Measurements from ENCODE around the gene H2BK1. TPM values are rescaled to one million over a fixed set of nuclear protein-coding genes. Genes with fewer than 3 reads are reported as not detected.

H2BK1 gene
- total RNA-seq, 4 donors from 2014 or later = 4.4 TPM; not detected in 3

GRCh38 chr7:151178236-151178635 lies 32.1 kb downstream of the H2BK1 start:
- TF ChIP-seq POLR2A (IDR thresholded peaks at IDR 0.05) (no peak), CTCF (IDR thresholded peaks at IDR 0.05) (no peak)
- no peaks in the 10 kb centered on the region for H3K9me3 ChIP-seq
- H3K4me3 ChIP-seq = no peak overlapping the region
- no peaks in the 10 kb centered on the region for H3K4me1 ChIP-seq
- intact Hi-C loops (cut with DNase I; ENCODE audit: low total_unique reads) = no loop called here
- no peaks in the 10 kb centered on the region for H3K27me3 ChIP-seq
- H3K27ac ChIP-seq = no peak overlapping the region
- no peaks in the 10 kb centered on the region for H3K36me3 ChIP-seq
- DNase-seq = no peak

- TF ChIP-seq POLR2A (IDR thresholded peaks at IDR 0.05) (no peak), CTCF (IDR thresholded peaks at IDR 0.05) (no peak)
- intact Hi-C loops (cut with DNase I; ENCODE audit: low total_unique reads) = no loop called here
- Histone ChIP-seq H3K27me3 (no peaks in the 10 kb centered on the region), H3K4me1 (no peaks in the 10 kb centered on the region), H3K27ac (no peak overlapping the region), H3K9me3 (no peaks in the 10 kb centered on the region), H3K4me3 (no peak overlapping the region), H3K36me3 (no peaks in the 10 kb centered on the region)
- DNase-seq = no peak
Observed at GRCh38 chr7:151177310-151177709, 33.0 kb downstream of the H2BK1 start.

GRCh38 chr7:151176401-151176800 lies 33.9 kb downstream of the H2BK1 start:
- H3K9me3 ChIP-seq = no peaks in the 10 kb centered on the region
- no peak for DNase-seq
- no peaks in the 10 kb centered on the region for H3K27me3 ChIP-seq
- intact Hi-C loops (cut with DNase I; ENCODE audit: low total_unique reads) = no loop called here
- no peak overlapping the region for H3K4me3 ChIP-seq
- no peak for TF ChIP-seq POLR2A (IDR thresholded peaks at IDR 0.05)
- TF ChIP-seq CTCF (IDR thresholded peaks at IDR 0.05) = no peak
- H3K36me3 ChIP-seq = no peaks in the 10 kb centered on the region
- no peak overlapping the region for H3K27ac ChIP-seq
- no peaks in the 10 kb centered on the region for H3K4me1 ChIP-seq

GRCh38 chr7:151175793-151176311 lies 34.4 kb downstream of the H2BK1 start:
- no peaks in the 10 kb centered on the region for H3K4me1 ChIP-seq
- DNase-seq = no peak
- no peak overlapping the region for H3K27ac ChIP-seq
- no peaks in the 10 kb centered on the region for H3K36me3 ChIP-seq
- TF ChIP-seq CTCF (IDR thresholded peaks at IDR 0.05) (no peak), POLR2A (IDR thresholded peaks at IDR 0.05) (no peak)
- no peaks in the 10 kb centered on the region for H3K9me3 ChIP-seq
- H3K27me3 ChIP-seq = no peaks in the 10 kb centered on the region
- no peak overlapping the region for H3K4me3 ChIP-seq
- intact Hi-C loops (cut with DNase I; ENCODE audit: low total_unique reads) = no loop called here

GRCh38 chr7:151175047-151175792 lies 35.1 kb downstream of the H2BK1 start:
- no peak for DNase-seq
- TF ChIP-seq CTCF (IDR thresholded peaks at IDR 0.05) (no peak), POLR2A (IDR thresholded peaks at IDR 0.05) (no peak)
- Histone ChIP-seq H3K4me1 (no peaks in the 10 kb centered on the region), H3K27ac (no peak overlapping the region), H3K27me3 (no peaks in the 10 kb centered on the region), H3K9me3 (no peaks in the 10 kb centered on the region), H3K36me3 (no peaks in the 10 kb centered on the region), H3K4me3 (no peak overlapping the region)
- intact Hi-C loops (cut with DNase I; ENCODE audit: low total_unique reads) = no loop called here

Measured in uterus (tissue), 4 donors.